Measurements from ENCODE around the gene DNAL4. TPM values are rescaled to one million over a fixed set of nuclear protein-coding genes. Genes with fewer than 3 reads are reported as not detected.

DNAL4 gene
- total RNA-seq, 1 experiment from 2014 or later: 15.6 TPM

DNA sequence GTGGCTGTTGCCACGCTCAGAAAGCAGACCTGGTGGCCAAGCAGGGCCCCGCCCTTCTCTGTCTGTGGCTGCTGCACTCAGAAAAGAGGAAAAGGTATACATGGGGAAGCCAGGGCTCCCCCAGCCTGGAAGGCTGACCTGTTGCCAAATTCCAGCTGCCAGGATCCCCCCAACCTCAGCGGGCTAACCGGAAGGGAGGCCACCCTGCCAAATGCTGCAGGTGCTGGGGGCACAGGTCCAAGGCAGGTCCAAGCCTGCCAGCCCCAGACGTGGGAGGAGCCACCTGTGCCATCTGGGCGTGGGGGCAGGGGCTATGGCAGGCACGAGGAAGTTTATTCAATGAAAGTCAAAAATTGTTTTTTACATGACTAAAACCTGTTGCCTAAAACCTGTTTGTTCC, 47.3 kb upstream of the DNAL4 start:
- peaks cover 65% of the 10 kb centered on the region for H3K27me3 Mint-ChIP-seq (ENCODE audit: unreplicated experiment)
- CTCF ChIA-PET: interaction anchor here (5.9 kb wide), 1 partner anchor 71 kb away, joined by 49 read pairs; no protein-coding TSS in a partner anchor
- TF ChIP-seq, protein P1, sequence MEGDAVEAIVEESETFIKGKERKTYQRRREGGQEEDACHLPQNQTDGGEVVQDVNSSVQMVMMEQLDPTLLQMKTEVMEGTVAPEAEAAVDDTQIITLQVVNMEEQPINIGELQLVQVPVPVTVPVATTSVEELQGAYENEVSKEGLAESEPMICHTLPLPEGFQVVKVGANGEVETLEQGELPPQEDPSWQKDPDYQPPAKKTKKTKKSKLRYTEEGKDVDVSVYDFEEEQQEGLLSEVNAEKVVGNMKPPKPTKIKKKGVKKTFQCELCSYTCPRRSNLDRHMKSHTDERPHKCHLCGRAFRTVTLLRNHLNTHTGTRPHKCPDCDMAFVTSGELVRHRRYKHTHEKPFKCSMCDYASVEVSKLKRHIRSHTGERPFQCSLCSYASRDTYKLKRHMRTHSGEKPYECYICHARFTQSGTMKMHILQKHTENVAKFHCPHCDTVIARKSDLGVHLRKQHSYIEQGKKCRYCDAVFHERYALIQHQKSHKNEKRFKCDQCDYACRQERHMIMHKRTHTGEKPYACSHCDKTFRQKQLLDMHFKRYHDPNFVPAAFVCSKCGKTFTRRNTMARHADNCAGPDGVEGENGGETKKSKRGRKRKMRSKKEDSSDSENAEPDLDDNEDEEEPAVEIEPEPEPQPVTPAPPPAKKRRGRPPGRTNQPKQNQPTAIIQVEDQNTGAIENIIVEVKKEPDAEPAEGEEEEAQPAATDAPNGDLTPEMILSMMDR (IDR thresholded peaks at IDR 0.05; ENCODE audit: unreplicated experiment): no peak
- H3K36me3 Mint-ChIP-seq (ENCODE audit: insufficient read depth, unreplicated experiment): peaks cover 8% of the 10 kb centered on the region
- no peak overlapping the region for H3K4me3 Mint-ChIP-seq (ENCODE audit: low read depth, unreplicated experiment)
- peaks cover 33% of the 10 kb centered on the region for H3K4me1 Mint-ChIP-seq (ENCODE audit: low read depth, unreplicated experiment)
- H3K27ac Mint-ChIP-seq (ENCODE audit: unreplicated experiment): no peak overlapping the region
- intact Hi-C loops (cut with micrococcal nuclease; ENCODE audit: unreplicated experiment): no loop called here
- peak; percentile 44 for DNase-seq
- H3K9me3 Mint-ChIP-seq (ENCODE audit: low read depth, unreplicated experiment): no peaks in the 10 kb centered on the region
- BruUV-seq (replicated peaks): no TSS peak

- intact Hi-C loops (cut with micrococcal nuclease; ENCODE audit: unreplicated experiment): no loop called here
- H3K27me3 Mint-ChIP-seq (ENCODE audit: unreplicated experiment): peaks cover 65% of the 10 kb centered on the region
- CTCF ChIA-PET: interaction anchor here (0.7 to 5.9 kb wide), 2 partner anchors 70 to 72 kb away, joined by 3 to 49 read pairs; no protein-coding TSS in a partner anchor
- H3K9me3 Mint-ChIP-seq (ENCODE audit: low read depth, unreplicated experiment): no peaks in the 10 kb centered on the region
- H3K36me3 Mint-ChIP-seq (ENCODE audit: insufficient read depth, unreplicated experiment): peaks cover 8% of the 10 kb centered on the region
- peaks cover 33% of the 10 kb centered on the region for H3K4me1 Mint-ChIP-seq (ENCODE audit: low read depth, unreplicated experiment)
- BruUV-seq (replicated peaks): no TSS peak
- no peak for DNase-seq
- TF ChIP-seq, protein P1 (IDR thresholded peaks at IDR 0.05; ENCODE audit: unreplicated experiment): no peak
- no peak overlapping the region for H3K4me3 Mint-ChIP-seq (ENCODE audit: low read depth, unreplicated experiment)
- no peak overlapping the region for H3K27ac Mint-ChIP-seq (ENCODE audit: unreplicated experiment)
Observed at GRCh38 chr22:38840129-38840528, 46.2 kb upstream of the DNAL4 start.

DNA sequence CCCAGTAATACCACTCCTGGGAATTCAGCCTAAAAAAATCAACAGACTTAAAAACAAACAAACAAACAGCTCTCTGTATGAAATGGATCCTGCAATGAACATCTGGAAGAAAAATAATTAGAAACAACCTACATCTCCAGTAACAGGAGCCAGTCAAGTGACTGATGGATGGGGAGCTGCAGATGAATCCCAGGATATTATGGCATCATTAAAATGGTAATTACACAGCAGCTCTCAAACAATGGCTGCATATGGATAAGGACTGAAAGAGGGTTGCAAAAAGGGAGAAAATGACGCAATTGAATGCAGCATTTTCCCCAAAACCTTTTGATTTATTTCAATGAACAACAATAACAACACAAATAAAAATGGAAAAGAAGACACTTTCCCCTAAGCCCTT, 45.7 kb upstream of the DNAL4 start:
- peaks cover 65% of the 10 kb centered on the region for H3K27me3 Mint-ChIP-seq (ENCODE audit: unreplicated experiment)
- H3K9me3 Mint-ChIP-seq (ENCODE audit: low read depth, unreplicated experiment): no peaks in the 10 kb centered on the region
- BruUV-seq (replicated peaks): no TSS peak
- TF ChIP-seq, protein P1 (IDR thresholded peaks at IDR 0.05; ENCODE audit: unreplicated experiment): no peak
- no peak for DNase-seq
- intact Hi-C loops (cut with micrococcal nuclease; ENCODE audit: unreplicated experiment): no loop called here
- peaks cover 8% of the 10 kb centered on the region for H3K36me3 Mint-ChIP-seq (ENCODE audit: insufficient read depth, unreplicated experiment)
- CTCF ChIA-PET: interaction anchor here (0.7 to 5.9 kb wide), 2 partner anchors 70 to 72 kb away, joined by 3 to 49 read pairs; no protein-coding TSS in a partner anchor
- H3K4me3 Mint-ChIP-seq (ENCODE audit: low read depth, unreplicated experiment): no peak overlapping the region
- no peak overlapping the region for H3K27ac Mint-ChIP-seq (ENCODE audit: unreplicated experiment)
- H3K4me1 Mint-ChIP-seq (ENCODE audit: low read depth, unreplicated experiment): peaks cover 33% of the 10 kb centered on the region

GRCh38 chr22:38837414-38837928, 43.5 kb upstream of the DNAL4 start:
- CTCF ChIA-PET: interaction anchor here (1.6 kb wide), 1 partner anchor 68 kb away, joined by 3 read pairs; no protein-coding TSS in a partner anchor
- DNase-seq: no peak
- peaks cover 5% of the 10 kb centered on the region for H3K36me3 Mint-ChIP-seq (ENCODE audit: insufficient read depth, unreplicated experiment)
- H3K27ac Mint-ChIP-seq (ENCODE audit: unreplicated experiment): no peak overlapping the region
- H3K4me1 Mint-ChIP-seq (ENCODE audit: low read depth, unreplicated experiment): peaks cover 21% of the 10 kb centered on the region
- intact Hi-C loops (cut with micrococcal nuclease; ENCODE audit: unreplicated experiment): no loop called here
- TF ChIP-seq, protein P1 (IDR thresholded peaks at IDR 0.05; ENCODE audit: unreplicated experiment): no peak
- no peaks in the 10 kb centered on the region for H3K9me3 Mint-ChIP-seq (ENCODE audit: low read depth, unreplicated experiment)
- H3K27me3 Mint-ChIP-seq (ENCODE audit: unreplicated experiment): peaks cover 62% of the 10 kb centered on the region
- BruUV-seq (replicated peaks): no TSS peak
- no peak overlapping the region for H3K4me3 Mint-ChIP-seq (ENCODE audit: low read depth, unreplicated experiment)

All from Calu3 (cell line).